Effector memory CD4-positive, alpha-beta T cell (primary cell): ENCODE results near the gene PTPRM.

ENCODE experiments used
- DNase-seq, 3 donors: peaks; one replicate each; pipeline ENCODE4 v3.0.0-alpha.2; 2020
- H3K27ac ChIP-seq: 2 replicates; pipeline ENCODE4 v1.7.0; 2013; ENCODE audit warnings: mild to moderate bottlenecking, low read length, moderate library complexity; ENCODE audit not compliant: insufficient read depth, poor library complexity, severe bottlenecking
- H3K27me3 ChIP-seq: replicated peaks from 2 replicates; pipeline ENCODE4 v1.7.0; 2013; ENCODE audit warnings: mild to moderate bottlenecking, low read length; ENCODE audit not compliant: insufficient read depth, control insufficient read depth, poor library complexity, severe bottlenecking
- H3K36me3 ChIP-seq: 2 replicates; pipeline ENCODE4 v1.7.0; 2013; ENCODE audit warnings: mild to moderate bottlenecking, low read length, moderate library complexity; ENCODE audit not compliant: control insufficient read depth, insufficient read depth
- H3K4me1 ChIP-seq: 2 replicates; pipeline ENCODE4 v1.7.0; 2013; ENCODE audit warnings: low read length, mild to moderate bottlenecking; ENCODE audit not compliant: control insufficient read depth, insufficient read depth, poor library complexity, severe bottlenecking
- H3K4me3 ChIP-seq: 2 replicates; pipeline ENCODE4 v1.7.0; 2013; ENCODE audit warnings: low read length, low read depth, mild to moderate bottlenecking; ENCODE audit not compliant: insufficient read depth, poor library complexity, severe bottlenecking
- H3K9me3 ChIP-seq: 2 replicates; pipeline ENCODE4 v1.7.0; 2013; ENCODE audit warnings: mild to moderate bottlenecking, low read length, moderate library complexity; ENCODE audit not compliant: control insufficient read depth

Gene PTPRM

DNA sequence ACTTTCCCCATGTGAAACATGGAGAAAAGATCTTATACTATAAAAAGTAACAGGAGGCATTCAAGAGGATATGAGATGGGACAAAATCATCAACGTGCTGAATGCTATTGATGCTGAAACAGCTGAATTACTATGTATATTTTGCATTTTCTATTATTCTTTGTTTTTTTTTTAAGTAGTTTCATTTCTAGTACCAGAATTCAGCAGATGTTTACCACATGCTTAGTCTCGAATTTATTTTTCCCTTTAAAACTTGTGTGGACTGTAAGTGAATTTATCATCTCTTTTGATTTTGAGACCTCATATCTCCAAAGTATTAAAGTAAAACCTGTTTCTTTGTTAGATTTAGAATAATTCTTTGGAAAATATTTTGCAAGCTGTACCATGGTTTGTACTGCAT lies 205.8 kb downstream of the PTPRM start:
- DNase-seq: no peak
- Histone ChIP-seq H3K4me3 (no peak overlapping the region), H3K27ac (no peak overlapping the region), H3K27me3 (no peaks in the 10 kb centered on the region), H3K4me1 (no peaks in the 10 kb centered on the region), H3K36me3 (no peaks in the 10 kb centered on the region), H3K9me3 (no peaks in the 10 kb centered on the region)

DNA sequence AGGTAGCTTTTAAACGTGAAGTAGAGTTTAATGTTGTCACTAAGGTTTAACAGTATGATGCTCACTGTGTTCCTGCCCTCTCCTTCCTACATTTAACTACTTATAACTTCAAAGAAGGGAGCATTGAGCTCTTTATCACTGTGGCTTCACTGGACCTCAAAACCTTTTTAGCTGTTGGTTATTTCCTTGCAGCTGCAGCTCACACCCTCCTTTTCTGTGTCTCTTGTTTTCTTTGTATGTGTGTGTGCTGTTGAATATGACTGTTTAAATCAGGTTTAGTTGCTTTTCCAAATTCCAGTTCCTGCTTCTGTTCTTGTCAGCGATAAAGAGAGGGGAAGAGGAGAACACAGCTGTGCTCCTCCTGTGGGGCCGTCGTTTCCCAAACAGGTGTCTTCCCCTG lies 208.0 kb downstream of the PTPRM start:
- Histone ChIP-seq H3K27me3 (no peaks in the 10 kb centered on the region), H3K27ac (no peak overlapping the region), H3K4me1 (no peaks in the 10 kb centered on the region), H3K9me3 (no peaks in the 10 kb centered on the region), H3K4me3 (no peak overlapping the region), H3K36me3 (no peaks in the 10 kb centered on the region)
- no peak for DNase-seq

DNA sequence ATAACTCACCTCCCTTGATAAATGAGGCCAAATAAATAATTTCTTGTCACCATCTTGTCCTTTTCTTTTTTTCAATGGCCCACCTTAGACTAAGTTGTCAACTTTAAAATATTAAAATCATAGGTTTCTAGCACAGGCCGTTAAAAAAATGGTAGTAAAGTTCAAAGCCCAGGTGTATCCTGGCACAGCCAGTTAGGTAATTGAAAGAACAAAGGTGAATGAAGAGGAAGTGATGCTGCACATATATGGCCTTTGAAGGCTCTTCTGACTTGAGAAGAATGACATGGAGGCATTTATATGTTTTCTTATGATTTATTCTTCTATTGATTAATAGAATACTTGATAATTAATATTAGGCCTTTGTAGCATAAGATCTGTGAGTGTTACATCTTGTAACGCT lies 208.7 kb downstream of the PTPRM start:
- H3K9me3 ChIP-seq: no peaks in the 10 kb centered on the region
- H3K4me3 ChIP-seq: no peak overlapping the region
- no peaks in the 10 kb centered on the region for H3K36me3 ChIP-seq
- H3K4me1 ChIP-seq: no peaks in the 10 kb centered on the region
- no peaks in the 10 kb centered on the region for H3K27me3 ChIP-seq
- DNase-seq: no peak
- no peak overlapping the region for H3K27ac ChIP-seq

DNA sequence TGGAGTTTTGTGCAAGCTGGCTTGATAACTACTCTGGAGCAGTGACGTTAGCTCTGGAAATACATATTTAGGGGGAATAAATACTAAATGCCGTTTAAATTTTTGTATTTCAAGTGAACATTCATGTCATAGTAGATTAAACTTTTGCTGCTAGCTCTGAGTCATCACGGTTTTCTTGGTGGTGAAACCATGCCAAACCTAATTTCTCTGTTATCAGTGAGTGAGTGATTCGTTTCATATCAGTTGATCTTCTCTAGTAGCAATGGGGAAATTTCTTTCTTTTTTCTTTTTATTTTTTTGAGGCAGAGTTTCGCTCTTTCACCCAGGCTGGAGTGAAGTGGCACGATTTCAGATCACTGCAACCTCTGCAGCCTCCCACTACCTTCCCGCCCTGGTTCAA lies 211.1 kb downstream of the PTPRM start:
- Histone ChIP-seq H3K27me3 (no peaks in the 10 kb centered on the region), H3K4me3 (no peak overlapping the region), H3K9me3 (no peaks in the 10 kb centered on the region), H3K36me3 (no peaks in the 10 kb centered on the region), H3K27ac (no peak overlapping the region), H3K4me1 (no peaks in the 10 kb centered on the region)
- DNase-seq: no peak

DNA sequence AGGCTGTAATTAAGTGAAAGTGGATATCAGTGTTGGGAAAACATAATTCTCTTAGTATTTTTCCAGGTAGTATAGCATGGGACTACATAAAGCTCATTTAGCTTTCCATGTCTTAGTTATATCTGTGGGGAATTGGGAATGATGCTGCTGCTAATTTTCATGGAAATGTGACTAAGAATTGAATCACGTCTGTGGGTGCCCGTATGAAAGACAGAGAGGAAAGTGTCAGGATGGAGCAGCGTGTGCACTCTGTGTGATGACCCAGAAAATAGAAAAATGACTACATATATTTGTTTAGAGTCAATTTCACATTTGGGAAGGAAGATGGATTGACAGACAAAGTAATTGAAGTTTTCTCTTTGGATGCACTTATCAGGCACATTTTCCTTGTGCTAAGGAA lies 212.1 kb downstream of the PTPRM start:
- no peak for DNase-seq
- no peak overlapping the region for H3K4me3 ChIP-seq
- H3K4me1 ChIP-seq: no peaks in the 10 kb centered on the region
- H3K27me3 ChIP-seq: no peaks in the 10 kb centered on the region
- no peaks in the 10 kb centered on the region for H3K9me3 ChIP-seq
- H3K27ac ChIP-seq: no peak overlapping the region
- no peaks in the 10 kb centered on the region for H3K36me3 ChIP-seq

DNA sequence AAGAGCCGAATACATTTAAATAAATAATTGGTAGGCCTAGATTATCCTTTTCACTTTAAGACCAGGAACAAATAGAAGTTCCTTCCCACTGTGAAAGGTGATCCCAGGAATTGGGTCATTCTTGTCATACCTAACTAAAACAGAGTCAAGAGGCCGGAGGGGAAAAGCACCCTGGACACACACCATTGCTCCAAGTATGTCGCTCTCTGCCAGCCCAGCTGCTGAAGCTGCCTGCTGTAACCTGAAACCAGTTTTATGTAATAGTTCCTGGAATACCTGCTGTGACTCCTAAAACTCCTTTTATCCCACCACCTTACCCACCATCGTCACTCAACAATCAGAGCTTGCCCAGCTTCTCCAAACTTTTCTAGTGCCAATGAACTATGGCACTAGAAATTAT lies 217.1 kb downstream of the PTPRM start:
- no peak for DNase-seq
- Histone ChIP-seq H3K4me3 (no peak overlapping the region), H3K9me3 (no peaks in the 10 kb centered on the region), H3K4me1 (no peaks in the 10 kb centered on the region), H3K27me3 (no peaks in the 10 kb centered on the region), H3K27ac (no peak overlapping the region), H3K36me3 (no peaks in the 10 kb centered on the region)

DNA sequence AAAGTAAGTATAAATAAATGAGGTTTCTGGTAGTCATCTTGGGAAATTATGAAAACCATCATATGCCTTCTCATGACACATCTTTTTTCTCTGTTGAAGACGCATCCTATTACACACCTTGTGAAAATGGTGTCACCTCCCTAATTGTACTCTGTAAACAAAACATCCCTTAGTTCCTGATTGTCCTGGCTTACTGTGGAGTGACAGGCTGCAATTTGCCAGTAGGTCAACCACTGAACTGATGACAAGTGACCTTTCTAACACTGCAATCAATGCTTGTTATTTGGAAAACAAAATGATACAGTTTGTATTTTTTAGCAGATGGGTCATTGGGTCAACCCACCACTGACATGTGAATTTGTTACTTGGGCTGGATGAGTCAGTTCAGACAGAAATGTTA lies 219.5 kb downstream of the PTPRM start:
- Histone ChIP-seq H3K4me3 (no peak overlapping the region), H3K36me3 (no peaks in the 10 kb centered on the region), H3K27ac (no peak overlapping the region), H3K27me3 (no peaks in the 10 kb centered on the region), H3K9me3 (no peaks in the 10 kb centered on the region), H3K4me1 (no peaks in the 10 kb centered on the region)
- DNase-seq: no peak

DNA sequence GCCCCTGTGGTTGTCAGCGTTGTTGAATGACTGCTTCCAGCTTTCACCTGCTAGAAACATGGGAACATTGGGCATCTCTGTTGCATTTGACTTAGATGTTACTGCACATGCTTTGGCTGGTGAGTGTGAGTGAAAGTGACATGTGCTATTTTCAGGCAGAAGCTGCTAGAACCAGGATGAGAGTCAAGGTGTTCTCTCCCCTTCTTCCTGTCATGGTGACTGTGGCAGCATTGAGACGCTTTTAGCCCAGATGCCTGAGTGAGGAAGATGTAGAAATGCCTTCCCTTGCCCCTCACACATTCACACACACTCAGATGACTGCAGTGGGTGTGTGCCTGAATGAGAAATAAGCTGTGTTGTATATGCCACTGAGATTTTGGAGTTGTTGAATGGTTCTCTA lies 220.2 kb downstream of the PTPRM start:
- Histone ChIP-seq H3K27ac (no peak overlapping the region), H3K36me3 (no peaks in the 10 kb centered on the region), H3K4me1 (no peaks in the 10 kb centered on the region), H3K4me3 (no peak overlapping the region), H3K27me3 (no peaks in the 10 kb centered on the region), H3K9me3 (no peaks in the 10 kb centered on the region)
- no peak for DNase-seq

DNA sequence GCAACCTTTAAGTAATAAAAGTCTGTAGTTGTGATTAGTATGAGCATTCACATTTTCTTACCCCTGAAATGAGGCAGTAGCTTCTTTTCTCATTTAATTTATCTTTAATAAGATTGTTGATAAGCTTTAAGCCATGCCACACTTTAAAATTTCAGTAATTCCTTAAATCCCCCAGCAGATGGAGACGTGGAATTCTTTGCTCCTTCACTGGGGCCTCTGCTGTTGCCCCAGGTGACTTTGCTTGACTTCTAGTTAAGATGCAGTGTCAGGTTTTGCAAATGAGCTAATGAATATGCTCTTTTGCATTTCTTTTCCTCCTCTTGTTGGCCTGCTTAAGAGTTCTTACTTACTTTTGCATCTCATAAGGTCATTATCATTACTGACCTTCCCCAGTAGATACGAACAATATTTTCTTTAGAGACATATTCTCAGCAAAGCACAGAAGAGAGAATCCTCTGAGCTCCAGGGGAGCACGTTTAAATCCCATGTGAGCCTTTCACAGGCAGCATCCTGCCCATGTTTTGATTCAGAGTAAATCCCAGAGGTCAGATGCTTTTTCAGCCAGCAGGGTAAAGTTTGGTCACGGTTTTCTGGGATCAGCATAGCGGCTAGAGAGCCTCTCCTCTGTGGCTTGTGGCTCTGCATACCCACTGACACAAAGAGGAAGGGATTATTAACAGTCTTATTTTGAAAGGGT lies 222.9 kb downstream of the PTPRM start:
- no peaks in the 10 kb centered on the region for H3K36me3 ChIP-seq
- DNase-seq: no peak
- no peak overlapping the region for H3K4me3 ChIP-seq

DNA sequence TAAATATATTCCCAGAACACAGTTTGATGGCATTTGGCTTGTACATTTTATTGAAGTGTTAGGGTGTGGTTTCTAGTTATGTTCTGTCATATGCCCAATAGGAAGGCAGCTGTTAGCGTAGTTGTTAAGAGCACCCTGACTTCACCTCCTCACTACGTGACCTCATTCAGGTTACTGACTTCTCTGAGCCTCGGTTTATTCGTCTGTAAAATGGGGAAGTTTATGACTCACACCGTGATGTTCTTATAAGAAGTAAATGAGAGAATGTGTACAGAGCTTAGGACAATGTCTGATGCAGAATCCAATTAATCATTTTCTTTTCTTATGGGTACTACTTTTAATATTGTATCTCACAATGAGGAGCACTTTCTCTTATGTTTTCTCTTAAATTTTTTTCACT lies 226.0 kb downstream of the PTPRM start:
- Histone ChIP-seq H3K4me3 (no peak overlapping the region), H3K27me3 (no peaks in the 10 kb centered on the region), H3K9me3 (no peaks in the 10 kb centered on the region), H3K27ac (no peak overlapping the region), H3K36me3 (no peaks in the 10 kb centered on the region), H3K4me1 (no peaks in the 10 kb centered on the region)
- DNase-seq: no peak

More for the DNA sequence above, 222.9 kb downstream of the PTPRM start:
- Histone ChIP-seq H3K4me1 (no peaks in the 10 kb centered on the region), H3K27ac (no peak overlapping the region), H3K9me3 (no peaks in the 10 kb centered on the region), H3K27me3 (no peaks in the 10 kb centered on the region)
